ENCODE measurements around the gene EIF2AK3.

The EIF2AK3 gene

DNA sequence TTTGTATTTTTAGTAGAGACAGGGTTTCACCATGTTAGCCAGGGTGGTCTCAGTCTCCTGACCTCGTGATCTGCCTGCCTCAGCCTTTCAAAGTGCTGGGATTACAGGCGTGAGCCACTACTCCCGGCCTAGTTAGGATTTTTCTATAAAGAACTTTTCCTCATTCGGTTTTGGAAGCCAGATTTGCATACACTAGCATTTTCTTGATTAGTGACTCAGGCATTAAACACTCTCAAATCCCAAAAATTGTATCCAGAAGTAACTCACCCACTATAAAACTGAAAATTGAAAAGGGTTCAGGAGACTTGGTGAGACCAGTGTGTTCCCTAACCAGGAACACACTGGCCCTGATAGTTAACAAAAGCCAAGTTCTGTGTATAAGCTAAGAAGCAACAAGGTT lies 25.2 kb downstream of the EIF2AK3 start:
- H3K36me3 ChIP-seq (ENCODE audit: insufficient read depth, low read length): peaks cover 3% of the 10 kb centered on the region; the same call in 1 of the 2 replicates
- no peak overlapping the region for H3K4me2 ChIP-seq (ENCODE audit: low read depth, low read length, poor library complexity, severe bottlenecking)
- no peak overlapping the region for H3K9ac ChIP-seq (ENCODE audit: low read depth, low read length, poor library complexity, severe bottlenecking)
- no peaks in the 10 kb centered on the region for H3K9me2 ChIP-seq (replicated peaks; ENCODE audit: low read depth, low read length)
- no peak for TF ChIP-seq EZH2phosphoT487 (IDR thresholded peaks at IDR 0.05; ENCODE audit: borderline replicate concordance)
- TF ChIP-seq, protein P1, sequence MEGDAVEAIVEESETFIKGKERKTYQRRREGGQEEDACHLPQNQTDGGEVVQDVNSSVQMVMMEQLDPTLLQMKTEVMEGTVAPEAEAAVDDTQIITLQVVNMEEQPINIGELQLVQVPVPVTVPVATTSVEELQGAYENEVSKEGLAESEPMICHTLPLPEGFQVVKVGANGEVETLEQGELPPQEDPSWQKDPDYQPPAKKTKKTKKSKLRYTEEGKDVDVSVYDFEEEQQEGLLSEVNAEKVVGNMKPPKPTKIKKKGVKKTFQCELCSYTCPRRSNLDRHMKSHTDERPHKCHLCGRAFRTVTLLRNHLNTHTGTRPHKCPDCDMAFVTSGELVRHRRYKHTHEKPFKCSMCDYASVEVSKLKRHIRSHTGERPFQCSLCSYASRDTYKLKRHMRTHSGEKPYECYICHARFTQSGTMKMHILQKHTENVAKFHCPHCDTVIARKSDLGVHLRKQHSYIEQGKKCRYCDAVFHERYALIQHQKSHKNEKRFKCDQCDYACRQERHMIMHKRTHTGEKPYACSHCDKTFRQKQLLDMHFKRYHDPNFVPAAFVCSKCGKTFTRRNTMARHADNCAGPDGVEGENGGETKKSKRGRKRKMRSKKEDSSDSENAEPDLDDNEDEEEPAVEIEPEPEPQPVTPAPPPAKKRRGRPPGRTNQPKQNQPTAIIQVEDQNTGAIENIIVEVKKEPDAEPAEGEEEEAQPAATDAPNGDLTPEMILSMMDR (conservative IDR thresholded peaks at IDR 0.05; ENCODE audit: low read length): no peak
- H3K4me3 ChIP-seq (ENCODE audit: low read length, poor library complexity, severe bottlenecking): no peak overlapping the region
- no peaks in the 10 kb centered on the region for H3K27me3 ChIP-seq (ENCODE audit: insufficient read depth, low read length, poor library complexity, severe bottlenecking)
- H3K9me3 ChIP-seq (ENCODE audit: insufficient read depth, low read depth, low read length): no peaks in the 10 kb centered on the region
- H4K20me1 ChIP-seq (ENCODE audit: insufficient read depth, low read length, poor library complexity, severe bottlenecking): no peaks in the 10 kb centered on the region
- peaks cover 25% of the 10 kb centered on the region; the same call in 1 of the 2 replicates for H3K79me2 ChIP-seq (ENCODE audit: insufficient read depth, low read length)
- peaks cover 7% of the 10 kb centered on the region for H3K4me1 ChIP-seq (ENCODE audit: insufficient read depth, low read length, poor library complexity, severe bottlenecking)
- no peaks in the 10 kb centered on the region for H3F3A ChIP-seq (ENCODE audit: low read depth)
- no peak overlapping the region for H2AFZ ChIP-seq (ENCODE audit: low read length)

DNA sequence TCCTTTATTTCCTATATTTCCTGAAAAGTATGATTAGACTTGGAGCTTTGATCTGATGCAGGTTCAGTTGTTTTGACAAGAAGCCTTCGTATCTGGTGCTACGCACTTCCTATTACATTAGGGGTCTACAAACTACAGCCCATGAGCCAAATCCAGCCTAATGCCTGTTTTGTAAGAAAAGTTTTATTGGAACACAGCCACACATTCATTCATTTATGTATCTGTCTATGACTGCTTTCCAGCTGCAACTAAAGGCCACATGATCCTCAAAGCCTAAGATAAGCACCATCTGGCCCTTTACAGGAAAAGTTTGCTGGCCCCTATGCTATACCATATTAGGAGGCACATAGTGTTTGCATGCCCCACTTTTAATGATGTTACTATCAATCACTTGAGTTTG lies 26.0 kb downstream of the EIF2AK3 start:
- Histone ChIP-seq H3F3A (ENCODE audit: low read depth) (no peaks in the 10 kb centered on the region), H3K4me2 (ENCODE audit: low read depth, low read length, poor library complexity, severe bottlenecking) (no peak overlapping the region), H3K9me3 (ENCODE audit: insufficient read depth, low read depth, low read length) (no peaks in the 10 kb centered on the region), H3K4me1 (ENCODE audit: insufficient read depth, low read length, poor library complexity, severe bottlenecking) (peaks cover 7% of the 10 kb centered on the region), H3K36me3 (ENCODE audit: insufficient read depth, low read length) (peaks cover 3% of the 10 kb centered on the region; the same call in 1 of the 2 replicates), H3K27me3 (ENCODE audit: insufficient read depth, low read length, poor library complexity, severe bottlenecking) (no peaks in the 10 kb centered on the region), H3K9me2 (replicated peaks; ENCODE audit: low read depth, low read length) (no peaks in the 10 kb centered on the region), H2AFZ (ENCODE audit: low read length) (no peak overlapping the region), H3K9ac (ENCODE audit: low read depth, low read length, poor library complexity, severe bottlenecking) (no peak overlapping the region), H4K20me1 (ENCODE audit: insufficient read depth, low read length, poor library complexity, severe bottlenecking) (no peaks in the 10 kb centered on the region), H3K4me3 (ENCODE audit: low read length, poor library complexity, severe bottlenecking) (no peak overlapping the region), H3K79me2 (ENCODE audit: insufficient read depth, low read length) (peaks cover 25% of the 10 kb centered on the region; the same call in 1 of the 2 replicates)
- no peak for TF ChIP-seq EZH2phosphoT487 (IDR thresholded peaks at IDR 0.05; ENCODE audit: borderline replicate concordance)

DNA sequence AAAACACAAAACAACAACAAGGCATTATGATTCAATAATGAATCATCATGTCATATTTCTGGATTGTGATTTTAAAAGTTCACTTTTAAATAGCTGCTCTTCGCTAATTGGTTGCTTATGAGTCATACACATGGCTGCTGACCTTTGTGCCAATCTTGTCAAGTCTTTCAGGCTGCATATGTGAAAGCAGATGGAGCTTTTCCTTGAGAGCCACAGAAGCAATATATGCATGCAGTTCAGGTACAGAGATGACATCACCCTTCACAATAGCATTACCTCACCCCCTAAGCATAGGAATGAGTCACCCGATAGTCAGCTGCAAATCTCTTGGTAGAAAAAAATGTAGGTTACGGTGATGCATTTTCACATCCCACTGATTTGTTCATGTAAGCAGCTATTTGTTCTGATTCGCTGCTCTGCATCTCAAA lies 27.2 kb downstream of the EIF2AK3 start:
- no peaks in the 10 kb centered on the region for H3F3A ChIP-seq (ENCODE audit: low read depth)
- no peak overlapping the region for H3K9ac ChIP-seq (ENCODE audit: low read depth, low read length, poor library complexity, severe bottlenecking)
- no peaks in the 10 kb centered on the region for H3K9me3 ChIP-seq (ENCODE audit: insufficient read depth, low read depth, low read length)
- H2AFZ ChIP-seq (ENCODE audit: low read length): no peak overlapping the region
- no peaks in the 10 kb centered on the region for H3K9me2 ChIP-seq (replicated peaks; ENCODE audit: low read depth, low read length)
- H3K4me1 ChIP-seq (ENCODE audit: insufficient read depth, low read length, poor library complexity, severe bottlenecking): peaks cover 7% of the 10 kb centered on the region
- peaks cover 25% of the 10 kb centered on the region; the same call in 1 of the 2 replicates for H3K79me2 ChIP-seq (ENCODE audit: insufficient read depth, low read length)
- no peak overlapping the region for H3K4me2 ChIP-seq (ENCODE audit: low read depth, low read length, poor library complexity, severe bottlenecking)
- no peak overlapping the region for H3K4me3 ChIP-seq (ENCODE audit: low read length, poor library complexity, severe bottlenecking)
- H3K27me3 ChIP-seq (ENCODE audit: insufficient read depth, low read length, poor library complexity, severe bottlenecking): no peaks in the 10 kb centered on the region
- no peaks in the 10 kb centered on the region for H4K20me1 ChIP-seq (ENCODE audit: insufficient read depth, low read length, poor library complexity, severe bottlenecking)
- H3K36me3 ChIP-seq (ENCODE audit: insufficient read depth, low read length): peaks cover 9% of the 10 kb centered on the region; the same call in 1 of the 2 replicates
- TF ChIP-seq EZH2phosphoT487 (IDR thresholded peaks at IDR 0.05; ENCODE audit: borderline replicate concordance): no peak

DNA sequence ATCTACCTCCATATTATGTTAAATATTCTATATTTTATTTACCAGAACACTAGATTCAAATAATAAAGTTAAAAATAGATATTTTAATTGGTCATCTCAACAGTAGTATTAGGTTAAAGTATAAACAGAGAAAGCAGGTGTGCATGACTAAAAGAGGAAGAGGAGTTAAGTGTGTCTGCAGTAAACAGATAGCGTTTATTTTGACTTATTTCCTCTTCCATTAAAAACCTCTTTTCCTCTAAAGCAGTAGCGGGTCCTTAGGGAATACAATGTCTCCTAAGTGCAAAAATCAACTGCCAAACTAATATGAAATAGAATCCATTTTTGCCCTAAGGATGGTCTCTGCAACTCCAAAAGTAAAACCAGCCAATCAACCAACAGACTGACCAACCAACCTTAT lies 27.7 kb downstream of the EIF2AK3 start:
- Histone ChIP-seq H3K9me3 (ENCODE audit: insufficient read depth, low read depth, low read length) (no peaks in the 10 kb centered on the region), H3K4me2 (ENCODE audit: low read depth, low read length, poor library complexity, severe bottlenecking) (no peak overlapping the region), H3K9ac (ENCODE audit: low read depth, low read length, poor library complexity, severe bottlenecking) (no peak overlapping the region), H2AFZ (ENCODE audit: low read length) (no peak overlapping the region), H3K4me3 (ENCODE audit: low read length, poor library complexity, severe bottlenecking) (no peak overlapping the region), H3K27me3 (ENCODE audit: insufficient read depth, low read length, poor library complexity, severe bottlenecking) (no peaks in the 10 kb centered on the region), H3F3A (ENCODE audit: low read depth) (no peaks in the 10 kb centered on the region), H3K9me2 (replicated peaks; ENCODE audit: low read depth, low read length) (no peaks in the 10 kb centered on the region), H3K4me1 (ENCODE audit: insufficient read depth, low read length, poor library complexity, severe bottlenecking) (peaks cover 7% of the 10 kb centered on the region), H4K20me1 (ENCODE audit: insufficient read depth, low read length, poor library complexity, severe bottlenecking) (no peaks in the 10 kb centered on the region), H3K79me2 (ENCODE audit: insufficient read depth, low read length) (peaks cover 25% of the 10 kb centered on the region; the same call in 1 of the 2 replicates), H3K36me3 (ENCODE audit: insufficient read depth, low read length) (peaks cover 13% of the 10 kb centered on the region; the same call in 1 of the 2 replicates)
- TF ChIP-seq, protein P1 (conservative IDR thresholded peaks at IDR 0.05; ENCODE audit: low read length): no peak

Measured in Loucy (cell line).